HepG2 (cell line): Measurements from ENCODE around the gene ZNF607. TPM values are rescaled to one million over a fixed set of nuclear protein-coding genes. Genes with fewer than 3 reads are reported as not detected.

Experiments used
- ELF1 ChIP-seq: sonication (generic); formaldehyde crosslinking; IDR thresholded peaks from 2 replicates; pipeline ENCODE4 v1.4.0; 2020; ENCODE audit warnings: missing genetic modification reagents
- GABPB1 ChIP-seq: IDR thresholded peaks from 2 replicates; pipeline ENCODE4 v1.6.1; 2016; ENCODE audit warnings: mild to moderate bottlenecking, missing genetic modification reagents, moderate library complexity, missing compliant biosample characterization
- HIC2 ChIP-seq: sonication (generic); formaldehyde crosslinking; IDR thresholded peaks from 2 replicates; pipeline ENCODE4 v1.9.0; 2022; ENCODE audit warnings: low read depth, missing genetic modification reagents
- JUNB ChIP-seq: sonication (generic); formaldehyde crosslinking; IDR thresholded peaks from 2 replicates; pipeline ENCODE4 v1.8.0; 2022; ENCODE audit warnings: missing genetic modification reagents, mild to moderate bottlenecking, borderline replicate concordance
- JUND ChIP-seq: sonication (generic); formaldehyde crosslinking; IDR thresholded peaks from 2 replicates; pipeline ENCODE4 v1.8.0; 2022; ENCODE audit warnings: mild to moderate bottlenecking, missing genetic modification reagents
- MLLT10 ChIP-seq: sonication (generic); formaldehyde crosslinking; IDR thresholded peaks from 2 replicates; pipeline ENCODE4 v1.4.0; 2020; ENCODE audit warnings: missing genetic modification reagents
- NFIB ChIP-seq: sonication (generic); formaldehyde crosslinking; IDR thresholded peaks from 2 replicates; pipeline ENCODE4 v1.9.0; 2021; ENCODE audit warnings: missing genetic modification reagents, mild to moderate bottlenecking, borderline replicate concordance
- PATZ1 ChIP-seq: sonication (generic); formaldehyde crosslinking; IDR thresholded peaks from 2 replicates; pipeline ENCODE4 v1.4.0; 2020; ENCODE audit warnings: missing genetic modification reagents
- PHF5A ChIP-seq: IDR thresholded peaks from one replicate; pipeline ENCODE4 v1.6.1; 2018; ENCODE audit warnings: low read depth, missing genetic modification reagents; ENCODE audit not compliant: unreplicated experiment
- SUZ12 ChIP-seq: fragments of 150-350 bp; IDR thresholded peaks from 2 replicates; pipeline ENCODE4 v1.6.1; 2014; ENCODE audit warnings: low read depth, low read length
- TCF7 ChIP-seq: sonication (generic); IDR thresholded peaks from 2 replicates; pipeline ENCODE4 v1.6.1; 2016; ENCODE audit warnings: antibody characterized with exemption, low read depth
- XBP1 ChIP-seq: sonication (generic); formaldehyde crosslinking; IDR thresholded peaks from 2 replicates; pipeline ENCODE4 v1.5.0; 2020; ENCODE audit warnings: missing genetic modification reagents
- YEATS4 ChIP-seq: sonication (generic); formaldehyde crosslinking; IDR thresholded peaks from 2 replicates; pipeline ENCODE4 v1.4.0; 2020; ENCODE audit warnings: missing genetic modification reagents, borderline replicate concordance
- ZHX2 ChIP-seq, 2 experiments: sonication (generic) in 1 of 2; formaldehyde crosslinking in 1 of 2; IDR thresholded peaks; 2 replicates each; pipeline versions ENCODE4 v1.6.1 to v1.9.0; 2014 to 2022; ENCODE audit warnings: antibody characterized with exemption in 1 of 2, borderline replicate concordance in 1 of 2, inconsistent platforms in 1 of 2, low read depth in 1 of 2, missing genetic modification reagents in 1 of 2
- ZNF260 ChIP-seq: sonication (generic); formaldehyde crosslinking; IDR thresholded peaks from 2 replicates; pipeline ENCODE4 v1.4.0; 2020; ENCODE audit warnings: missing genetic modification reagents, low read depth, mild to moderate bottlenecking, borderline replicate concordance
- ZNF274 ChIP-seq: sonication (generic); formaldehyde crosslinking; IDR thresholded peaks from 2 replicates; pipeline ENCODE4 v1.5.1; 2020; ENCODE audit warnings: mild to moderate bottlenecking, missing genetic modification reagents
- ZNF337 ChIP-seq: sonication (generic); formaldehyde crosslinking; IDR thresholded peaks from 2 replicates; pipeline ENCODE4 v1.5.1; 2020; ENCODE audit warnings: missing genetic modification reagents, low read depth, mild to moderate bottlenecking, borderline replicate concordance
- ZNF501 ChIP-seq: sonication (generic); formaldehyde crosslinking; IDR thresholded peaks from 2 replicates; pipeline ENCODE4 v1.5.1; 2020; ENCODE audit warnings: mild to moderate bottlenecking, moderate library complexity, missing genetic modification reagents
- ZNF839 ChIP-seq: sonication (generic); formaldehyde crosslinking; IDR thresholded peaks from 2 replicates; pipeline ENCODE4 v1.4.0; 2020; ENCODE audit warnings: missing genetic modification reagents, mild to moderate bottlenecking, borderline replicate concordance
- polyA plus RNA-seq, 8 experiments: library from polyadenylated mRNA; depleted of rRNA in 3 of 8; stranded (reverse) in 7 of 8; unstranded in 1 of 8; fragments of >200 nt; fragmentation: Illumina TruSeq in 4 of 8; extraction: Trizol in 4 of 8; gene quantifications; 2 replicates each; pipeline versions ENCODE4 v1.2.1 to v1.2.3, GENCODE V29; 2011 to 2016; ENCODE audit warnings: low read depth in 4 of 8, missing spikeins in 1 of 8, mixed read lengths in 1 of 8; ENCODE audit not compliant: insufficient read depth in 1 of 8
- total RNA-seq, 5 experiments: library from RNA; depleted of rRNA; stranded (reverse); fragments of >200 nt; fragmentation: Illumina TruSeq; extraction: Trizol; gene quantifications; 2 replicates each; pipeline ENCODE4 v1.2.3, GENCODE V29; 2016; ENCODE audit warnings: low read depth in 1 of 5

The ZNF607 gene
- total and polyA plus RNA-seq, 2 of the 13 experiments (the other 11 are each of a cell fraction or from before 2014, with no cell fraction given) = 3.8 to 8.3 TPM

GRCh38 chr19:37655689-37656371, 63.7 kb downstream of the ZNF607 start (continued):
- TF ChIP-seq JUND (CRISPR knock-in tag) (no peak), ZNF274 (CRISPR knock-in tag) (peak; percentile 42), ZNF839 (CRISPR knock-in tag) (peak; percentile 79; the same call in 1 of the 2 replicates), PHF5A (CRISPR knock-in tag) (peak; percentile 25), ELF1 (peak; percentile 50; the same call in 1 of the 2 replicates), XBP1 (CRISPR knock-in tag) (no peak), YEATS4 (CRISPR knock-in tag) (peak; percentile 82), NFIB (CRISPR knock-in tag) (no peak), MLLT10 (CRISPR knock-in tag) (no peak), ZNF337 (CRISPR knock-in tag) (no peak), HIC2 (no peak), JUNB (CRISPR knock-in tag) (no peak), TCF7 (0 out of 2 replicates have a peak, but pooled peaks have one; percentile 19), GABPB1 (CRISPR knock-in tag) (peak; percentile 80), SUZ12 (no peak), ZNF501 (peak; percentile 79; the same call in 1 of the 2 replicates), ZHX2 (IDR thresholded peaks at IDR 0.05; ENCODE audit: low read depth) (peak; percentile 45; the same call in 1 of the 2 replicates), ZHX2 (CRISPR knock-in tag; IDR thresholded peaks at IDR 0.05; ENCODE audit: borderline replicate concordance) (no peak), PATZ1 (peak; percentile 79), ZNF260 (CRISPR knock-in tag) (no peak)
